Panc1 (cell line): ENCODE data around the gene CNGA2. TPM values are rescaled to one million over a fixed set of nuclear protein-coding genes. Genes with fewer than 3 reads are reported as not detected.
"Not testable (repeated sequence)": the region's sequence is repeated elsewhere in the genome, so short reads cannot be mapped to it uniquely, and the experiment has no call there.

Experiments
- ATAC-seq: fragments of 200-7000 bp; cut with Tn5 transposase; 2 replicates; pipeline ENCODE4 v1.9.1; 2020; ENCODE audit warnings: mild to moderate bottlenecking, moderate library complexity
- BruUV-seq: library from RNA; stranded (reverse); fragments of 400-500 nt; replicated peaks from 2 replicates; lab custom pipeline; 2021; lab: Mats Ljungman, UMichigan
- CTCF ChIA-PET: fragments of 300-600 bp; sonication (Branson Sonifier 250); formaldehyde crosslinking; loops from one replicate; lab custom pipeline; 2022; ENCODE audit warnings: antibody characterized with exemption; lab: Charles Lee
- POLR2A ChIA-PET: fragments of 300-600 bp; sonication (Branson Sonifier 250); formaldehyde crosslinking; loops from one replicate; lab custom pipeline; 2022; ENCODE audit warnings: antibody characterized with exemption; lab: Charles Lee
- DNase-seq: peaks from one replicate; pipeline ENCODE4 v3.0.0-alpha.2; 2010; ENCODE audit warnings: low read depth, low spot score
- H3K27ac ChIP-seq: 2 replicates; pipeline ENCODE4 v1.5.1; 2011; ENCODE audit warnings: mild to moderate bottlenecking, low read length, inconsistent platforms
- H3K27me3 ChIP-seq: fragments of 200-500 bp; sonication (Bioruptor generic); 2 replicates; pipeline ENCODE4 v1.6.0; 2014; ENCODE audit warnings: low read length, inconsistent platforms; ENCODE audit not compliant: control insufficient read depth, insufficient read depth
- H3K36me3 ChIP-seq: fragments of 200-500 bp; sonication (Bioruptor generic); 2 replicates; pipeline ENCODE4 v1.5.1; 2014; ENCODE audit warnings: inconsistent platforms, mild to moderate bottlenecking, low read length, moderate library complexity; ENCODE audit not compliant: control insufficient read depth, insufficient read depth
- H3K4me1 ChIP-seq: 2 replicates; pipeline ENCODE4 v1.5.1; 2011; ENCODE audit warnings: inconsistent platforms, mild to moderate bottlenecking, low read length, moderate library complexity; ENCODE audit not compliant: control insufficient read depth, insufficient read depth
- H3K4me3 ChIP-seq, 2 experiments: 2 replicates each; pipeline ENCODE4 v1.5.1; 2011 to 2012; ENCODE audit warnings: low read depth in 2 of 2, low read length in 2 of 2, mild to moderate bottlenecking in 2 of 2, inconsistent platforms in 1 of 2, moderate library complexity in 1 of 2
- H3K9me3 ChIP-seq: fragments of 200-500 bp; sonication (Bioruptor generic); 2 replicates; pipeline ENCODE4 v1.5.1; 2014; ENCODE audit warnings: low read depth, mild to moderate bottlenecking, inconsistent platforms, low read length, moderate library complexity; ENCODE audit not compliant: control insufficient read depth, insufficient read depth
- POLR2AphosphoS5 ChIP-seq: IDR thresholded peaks from 2 replicates; pipeline ENCODE4 v1.6.1; 2012; ENCODE audit warnings: mild to moderate bottlenecking, low read depth, low read length, moderate library complexity
- SIN3A ChIP-seq: IDR thresholded peaks from 2 replicates; pipeline ENCODE4 v1.6.1; 2012; ENCODE audit warnings: low read depth, mild to moderate bottlenecking, low read length, moderate library complexity, borderline replicate concordance; ENCODE audit not compliant: insufficient read depth
- TCF7L2 ChIP-seq: IDR thresholded peaks from 2 replicates; pipeline ENCODE4 v1.6.1; 2011; ENCODE audit warnings: mild to moderate bottlenecking, low read depth, low read length, inconsistent platforms
- in situ Hi-C: cut with HindIII; loops from 2 replicates; pipeline ENCODE4 v1.10.0; 2016; ENCODE audit warnings: low sequenced_read_pairs, low pct_unique_long_range_greater_than_20kb
- intact Hi-C: fragments of 100-400 bp; cut with micrococcal nuclease; formaldehyde crosslinking; loops from one replicate; pipeline ENCODE4 v1.10.0; 2022; ENCODE audit not compliant: unreplicated experiment
- total RNA-seq: library from RNA; stranded (reverse); gene quantifications from one replicate; pipeline ENCODE4 v1.2.1, GENCODE V29; 2021; ENCODE audit not compliant: unreplicated experiment
- TF ChIP-seq, protein P1 (sequence below), 2 experiments: IDR thresholded peaks; 2 replicates each; pipeline ENCODE4 v1.6.1; 2011 to 2012; ENCODE audit warnings: low read depth in 2 of 2, control low read depth in 1 of 2, low read length in 1 of 2, mild to moderate bottlenecking in 1 of 2, moderate library complexity in 1 of 2; ENCODE audit not compliant: insufficient read depth in 1 of 2
- TF ChIP-seq, protein P2 (sequence below): fragments of 450-650 bp; IDR thresholded peaks from 2 replicates; pipeline ENCODE4 v1.5.1; 2017; ENCODE audit warnings: mild to moderate bottlenecking

CNGA2 gene
- total RNA-seq, 1 experiment from 2014 or later, result not detected

DNA sequence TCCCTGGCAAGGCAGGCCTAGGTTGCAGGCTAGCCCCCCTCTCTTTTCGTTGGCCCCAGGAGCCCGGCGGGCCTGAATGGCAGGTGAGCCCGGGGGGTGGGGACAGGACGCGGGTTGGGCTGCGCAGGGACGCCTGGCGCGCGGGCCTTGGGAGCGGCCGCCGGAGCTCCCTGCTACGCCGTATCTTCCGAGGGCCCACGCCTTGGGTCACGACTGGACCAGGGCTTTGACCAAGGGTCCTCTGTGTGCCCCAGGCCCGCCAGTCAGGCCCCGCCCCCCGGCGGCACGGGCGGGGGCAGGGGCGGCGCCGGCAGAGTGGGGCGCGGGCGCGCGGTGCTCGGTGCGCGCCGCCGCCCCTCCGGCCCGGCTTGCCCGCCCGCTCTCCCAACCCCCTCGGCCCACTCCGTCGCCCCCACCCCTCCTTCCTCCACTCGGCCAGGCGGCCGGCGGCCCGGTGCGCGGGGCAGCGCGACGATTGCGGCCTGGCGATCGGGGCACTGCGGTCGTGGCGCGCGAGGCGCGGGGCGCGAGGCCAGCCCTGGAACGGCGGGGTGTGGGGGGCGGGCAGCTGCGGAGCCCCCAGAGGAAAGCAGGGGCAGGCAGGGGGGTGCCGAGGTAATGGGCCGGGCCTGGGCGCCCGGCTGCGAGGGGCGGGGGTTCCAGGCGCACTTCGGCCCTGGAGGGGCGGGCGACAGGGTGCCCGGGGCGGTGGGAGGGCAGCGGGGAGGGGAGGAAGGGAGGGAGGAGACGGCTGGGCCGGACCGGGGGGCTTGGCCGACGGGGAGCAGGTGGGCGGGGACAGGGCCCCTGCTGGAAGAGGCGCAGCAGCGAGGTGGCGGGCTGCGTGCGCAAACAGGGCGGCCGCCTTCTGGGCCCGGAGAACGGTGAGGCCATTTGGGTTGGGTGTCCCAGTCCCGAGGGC lies 39.6 kb upstream of the CNGA2 start, which contains the start of gene PRRG3:
Gene PRRG3 (plus strand): TSS at position 798 of the 922 bp plus-strand sequence. CDS start 3,357 bp downstream, outside the sequence.
- in situ Hi-C loops, result no loop called here
- POLR2A ChIA-PET, result no interaction called here

DNA sequence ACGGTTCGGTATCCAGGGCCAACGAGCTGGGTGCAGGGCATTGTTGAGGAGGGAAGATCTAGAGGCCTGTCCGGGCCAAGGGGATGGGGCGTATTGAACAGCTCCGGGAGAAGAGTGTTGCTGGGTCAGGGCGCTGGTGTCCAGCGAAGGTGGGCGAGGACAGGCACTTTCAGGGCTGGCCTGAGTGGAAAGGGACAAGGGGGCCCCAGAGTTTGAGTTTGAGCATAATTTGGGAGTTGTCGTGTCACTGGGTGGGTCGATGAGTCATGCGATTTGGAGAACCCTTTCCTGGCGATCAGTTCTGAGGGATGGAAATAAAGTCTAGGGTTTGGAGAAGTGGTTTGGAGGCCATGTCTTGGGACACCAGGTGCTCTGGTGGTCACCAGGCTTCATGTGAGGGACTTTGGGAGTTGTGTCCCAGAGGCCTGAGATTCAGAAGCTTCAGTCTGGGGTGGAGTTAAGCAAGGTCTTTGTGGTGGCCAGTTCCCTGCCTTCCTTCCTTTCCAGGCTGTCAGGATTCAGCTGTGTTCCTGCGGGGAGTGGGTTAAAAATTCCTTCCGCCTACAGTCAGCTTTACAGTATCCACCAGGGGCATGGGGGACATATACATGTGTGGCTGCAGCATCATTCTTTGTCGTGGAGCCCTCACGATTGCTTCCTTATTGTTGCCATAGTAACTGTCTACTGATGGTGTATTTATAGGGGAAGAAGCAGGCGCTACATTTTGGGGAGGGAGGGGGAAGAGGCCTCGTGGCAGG lies 38.8 kb upstream of the CNGA2 start:
- no TSS peak for BruUV-seq
- in situ Hi-C loops (no loop called here), intact Hi-C loops (no loop called here)
- DNase-seq (no peak), ATAC-seq (no peak)
- no peaks in the 10 kb centered on the region for H3K27me3 ChIP-seq
- H3K27ac ChIP-seq, result no peak overlapping the region
- TF ChIP-seq POLR2AphosphoS5, result no peak
- TF ChIP-seq, protein P1, sequence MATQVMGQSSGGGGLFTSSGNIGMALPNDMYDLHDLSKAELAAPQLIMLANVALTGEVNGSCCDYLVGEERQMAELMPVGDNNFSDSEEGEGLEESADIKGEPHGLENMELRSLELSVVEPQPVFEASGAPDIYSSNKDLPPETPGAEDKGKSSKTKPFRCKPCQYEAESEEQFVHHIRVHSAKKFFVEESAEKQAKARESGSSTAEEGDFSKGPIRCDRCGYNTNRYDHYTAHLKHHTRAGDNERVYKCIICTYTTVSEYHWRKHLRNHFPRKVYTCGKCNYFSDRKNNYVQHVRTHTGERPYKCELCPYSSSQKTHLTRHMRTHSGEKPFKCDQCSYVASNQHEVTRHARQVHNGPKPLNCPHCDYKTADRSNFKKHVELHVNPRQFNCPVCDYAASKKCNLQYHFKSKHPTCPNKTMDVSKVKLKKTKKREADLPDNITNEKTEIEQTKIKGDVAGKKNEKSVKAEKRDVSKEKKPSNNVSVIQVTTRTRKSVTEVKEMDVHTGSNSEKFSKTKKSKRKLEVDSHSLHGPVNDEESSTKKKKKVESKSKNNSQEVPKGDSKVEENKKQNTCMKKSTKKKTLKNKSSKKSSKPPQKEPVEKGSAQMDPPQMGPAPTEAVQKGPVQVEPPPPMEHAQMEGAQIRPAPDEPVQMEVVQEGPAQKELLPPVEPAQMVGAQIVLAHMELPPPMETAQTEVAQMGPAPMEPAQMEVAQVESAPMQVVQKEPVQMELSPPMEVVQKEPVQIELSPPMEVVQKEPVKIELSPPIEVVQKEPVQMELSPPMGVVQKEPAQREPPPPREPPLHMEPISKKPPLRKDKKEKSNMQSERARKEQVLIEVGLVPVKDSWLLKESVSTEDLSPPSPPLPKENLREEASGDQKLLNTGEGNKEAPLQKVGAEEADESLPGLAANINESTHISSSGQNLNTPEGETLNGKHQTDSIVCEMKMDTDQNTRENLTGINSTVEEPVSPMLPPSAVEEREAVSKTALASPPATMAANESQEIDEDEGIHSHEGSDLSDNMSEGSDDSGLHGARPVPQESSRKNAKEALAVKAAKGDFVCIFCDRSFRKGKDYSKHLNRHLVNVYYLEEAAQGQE (IDR thresholded peaks at IDR 0.05; ENCODE audit: insufficient read depth in 1 of 2, low read depth in 2 of 2, low read length in 1 of 2), result no peak
- TF ChIP-seq SIN3A, result no peak
- TF ChIP-seq TCF7L2, result no peak
- H3K4me3 ChIP-seq, result no peak overlapping the region
- no peaks in the 10 kb centered on the region for H3K36me3 ChIP-seq
- CTCF ChIA-PET, result no interaction called here
- POLR2A ChIA-PET, result no interaction called here
- no peaks in the 10 kb centered on the region for H3K4me1 ChIP-seq
- H3K9me3 ChIP-seq, result no peaks in the 10 kb centered on the region

More for the DNA sequence above, 39.6 kb upstream of the CNGA2 start, which contains the start of gene PRRG3:
- Histone ChIP-seq H3K27ac (no peak within 1 kb of the TSS), H3K9me3 (no peaks in the 10 kb centered on the region), H3K4me3 (no peak within 1 kb of the TSS), H3K36me3 (no peaks in the 10 kb centered on the region), H3K27me3 (no peaks in the 10 kb centered on the region), H3K4me1 (no peaks in the 10 kb centered on the region)
- CTCF ChIA-PET, result no interaction called here
- no TSS peak for BruUV-seq
- DNase-seq (no peak), ATAC-seq (no peak)
- intact Hi-C loops, result no loop called here
- TF ChIP-seq POLR2AphosphoS5 (no peak), TCF7L2 (no peak), SIN3A (no peak)
- TF ChIP-seq, protein P2, sequence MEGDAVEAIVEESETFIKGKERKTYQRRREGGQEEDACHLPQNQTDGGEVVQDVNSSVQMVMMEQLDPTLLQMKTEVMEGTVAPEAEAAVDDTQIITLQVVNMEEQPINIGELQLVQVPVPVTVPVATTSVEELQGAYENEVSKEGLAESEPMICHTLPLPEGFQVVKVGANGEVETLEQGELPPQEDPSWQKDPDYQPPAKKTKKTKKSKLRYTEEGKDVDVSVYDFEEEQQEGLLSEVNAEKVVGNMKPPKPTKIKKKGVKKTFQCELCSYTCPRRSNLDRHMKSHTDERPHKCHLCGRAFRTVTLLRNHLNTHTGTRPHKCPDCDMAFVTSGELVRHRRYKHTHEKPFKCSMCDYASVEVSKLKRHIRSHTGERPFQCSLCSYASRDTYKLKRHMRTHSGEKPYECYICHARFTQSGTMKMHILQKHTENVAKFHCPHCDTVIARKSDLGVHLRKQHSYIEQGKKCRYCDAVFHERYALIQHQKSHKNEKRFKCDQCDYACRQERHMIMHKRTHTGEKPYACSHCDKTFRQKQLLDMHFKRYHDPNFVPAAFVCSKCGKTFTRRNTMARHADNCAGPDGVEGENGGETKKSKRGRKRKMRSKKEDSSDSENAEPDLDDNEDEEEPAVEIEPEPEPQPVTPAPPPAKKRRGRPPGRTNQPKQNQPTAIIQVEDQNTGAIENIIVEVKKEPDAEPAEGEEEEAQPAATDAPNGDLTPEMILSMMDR, result no peak
- TF ChIP-seq, protein P1 (IDR thresholded peaks at IDR 0.05; ENCODE audit: insufficient read depth in 1 of 2, low read depth in 2 of 2, low read length in 1 of 2), result no peak

DNA sequence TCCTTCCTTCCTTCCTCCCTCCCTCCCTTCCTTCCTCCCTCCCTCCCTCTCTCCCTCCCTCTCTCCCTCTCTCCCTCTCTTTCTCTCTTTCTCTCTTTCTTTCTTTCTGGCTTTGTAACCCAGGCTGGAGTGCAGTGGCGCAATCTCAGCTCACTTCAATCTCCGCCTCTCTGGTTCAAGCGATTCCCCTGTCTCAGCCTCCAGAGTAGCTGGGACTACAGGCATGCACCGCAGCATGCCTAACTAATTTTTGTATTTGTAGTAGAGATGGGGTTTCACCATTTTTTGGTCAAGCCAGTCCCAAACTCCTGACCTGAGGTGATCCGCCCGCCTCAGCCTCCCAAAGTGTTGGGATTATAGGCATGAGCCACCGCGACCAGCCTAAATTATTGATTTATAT lies 37.5 kb upstream of the CNGA2 start:
- BruUV-seq, H3K36me3 ChIP-seq, H3K27me3 ChIP-seq, intact Hi-C loops, DNase-seq, ATAC-seq, H3K4me3 ChIP-seq, in situ Hi-C loops, H3K4me1 ChIP-seq, CTCF ChIA-PET, H3K27ac ChIP-seq, H3K9me3 ChIP-seq: not testable (repeated sequence)
- POLR2A ChIA-PET, result interaction anchor here (0.6 kb wide), 1 partner anchor 491 kb away, joined by 6 read pairs; no protein-coding TSS in a partner anchor
